Esophagus squamous epithelium (tissue), 5 donors: ENCODE data around the gene TMCC2. TPM values are rescaled to one million over a fixed set of nuclear protein-coding genes. Genes with fewer than 3 reads are reported as not detected.

Experiments used
- DNase-seq: peaks from one replicate; lab custom pipeline; 2025; lab: John Stamatoyannopoulos, UW
- H3K27ac ChIP-seq, 4 donors: fragments of 200-600 bp; sonication (generic); one replicate each; pipeline ENCODE4 v1.5.1; 2016 to 2019; ENCODE audit warnings: mild to moderate bottlenecking in 1 of 4
- H3K27me3 ChIP-seq, 4 donors: fragments of 200-600 bp; sonication (generic); 1 replicate in 3 of 4; 2 replicates in 1 of 4; pipeline versions ENCODE4 v1.5.1 to v1.6.0; 2017 to 2021; ENCODE audit warnings: antibody characterized with exemption in 1 of 4
- H3K36me3 ChIP-seq, 3 donors: fragments of 200-600 bp; sonication (generic); one replicate each; pipeline ENCODE4 v1.5.1; 2016 to 2019
- H3K4me1 ChIP-seq, 3 donors: fragments of 200-600 bp; sonication (generic); one replicate each; pipeline ENCODE4 v1.5.1; 2017 to 2019
- H3K4me3 ChIP-seq, 4 donors: fragments of 200-600 bp; sonication (generic); 1 replicate in 3 of 4; 2 replicates in 1 of 4; pipeline ENCODE4 v1.5.1; 2016 to 2019; ENCODE audit warnings: mild to moderate bottlenecking in 2 of 4, moderate library complexity in 1 of 4
- H3K9me3 ChIP-seq, 3 donors: fragments of 200-600 bp; sonication (generic); one replicate each; pipeline ENCODE4 v1.5.1; 2016 to 2019
- CTCF ChIP-seq, 6 experiments: fragments of 450-650 bp in 4 of 6; fragments of 200-600 bp in 2 of 6; sonication (generic) in 2 of 6; IDR thresholded peaks; one replicate each; pipeline ENCODE4 v1.5.1; 2016 to 2019; ENCODE audit warnings: antibody characterized with exemption in 6 of 6, mild to moderate bottlenecking in 4 of 6, moderate library complexity in 4 of 6
- POLR2A ChIP-seq, 4 donors: fragments of 450-650 bp; IDR thresholded peaks; one replicate each; pipeline ENCODE4 v1.6.1; 2017; ENCODE audit warnings: antibody characterized with exemption in 4 of 4, mild to moderate bottlenecking in 4 of 4, moderate library complexity in 3 of 4
- WGBS, 2 donors: methylation state at CpG; one replicate each; pipeline ENCODE4 v1.1.5; 2018; 5-methylcytosine and 5-hydroxymethylcytosine counted together
- intact Hi-C: fragments of 100-400 bp; cut with DNase I; formaldehyde crosslinking; loops from one replicate; pipeline ENCODE4 v1.15.0; 2022
- total RNA-seq, 4 donors: library from RNA; depleted of rRNA; stranded (reverse); fragments of >200 nt; gene quantifications; one replicate each; pipeline ENCODE4 v1.1.0, GENCODE V29; 2016
- donor health status: DM: yes; HTN: yes; CAD: no.

The TMCC2 gene
- total RNA-seq, 4 donors from 2014 or later, result 0.76 to 1.9 (median 0.91) TPM

DNA sequence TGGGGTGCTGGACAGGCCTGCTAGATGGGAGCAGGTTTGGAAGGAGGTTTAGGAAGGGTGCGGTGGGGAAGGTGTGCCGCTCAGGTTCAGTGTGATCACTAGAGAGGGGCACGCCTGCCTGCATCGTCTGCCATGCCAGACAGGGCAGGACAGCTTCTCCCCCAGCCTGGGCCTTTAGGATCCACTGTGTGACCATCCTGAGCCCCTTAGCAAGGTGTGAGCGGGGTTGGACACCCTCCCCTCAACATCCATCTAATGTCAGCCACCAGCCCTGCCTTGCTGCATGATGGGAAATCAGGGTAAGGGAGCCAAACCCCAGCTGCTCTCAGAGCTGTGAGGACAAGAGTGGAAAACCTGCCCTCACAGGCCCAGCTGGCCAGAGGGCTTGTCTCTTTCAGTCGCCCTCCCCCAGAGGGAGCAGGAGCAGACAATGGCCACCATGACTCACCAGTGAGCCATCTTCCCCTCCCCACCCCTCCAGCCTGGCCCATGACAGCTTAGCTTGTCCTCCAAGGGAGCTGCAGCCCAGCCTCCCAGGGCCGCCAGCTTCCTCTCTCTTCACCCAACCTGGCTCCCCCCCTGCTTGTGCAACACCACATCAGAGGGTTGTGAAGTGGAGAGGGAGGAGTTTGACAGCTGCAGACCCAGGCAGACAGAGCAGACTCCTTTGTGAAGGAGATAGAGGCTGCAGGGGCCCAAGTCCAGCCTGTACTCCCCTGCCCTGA is 56.8 kb downstream of the TMCC2 start:
- WGBS, 2 donors, result 27 to 67% methylated on average over 3 to 5 of the region's 7 CpGs
- no peaks in the 10 kb centered on the region for H3K9me3 ChIP-seq
- H3K27me3 ChIP-seq, result no peaks in the 10 kb centered on the region
- no peaks in the 10 kb centered on the region for H3K36me3 ChIP-seq
- no peak for TF ChIP-seq CTCF (IDR thresholded peaks at IDR 0.05)
- peak in 1 of 4 donors; percentile 65 for TF ChIP-seq POLR2A (IDR thresholded peaks at IDR 0.05)
- H3K4me1 ChIP-seq, result peaks cover 43 to 89% (median 47%) of the 10 kb centered on the region in 3 donors
- H3K27ac ChIP-seq, result peak overlapping the region; percentile 85 to 91 (median 88)
- intact Hi-C loops, result no loop called here
- no peak overlapping the region for H3K4me3 ChIP-seq
- peak; percentile 92 for DNase-seq

DNA sequence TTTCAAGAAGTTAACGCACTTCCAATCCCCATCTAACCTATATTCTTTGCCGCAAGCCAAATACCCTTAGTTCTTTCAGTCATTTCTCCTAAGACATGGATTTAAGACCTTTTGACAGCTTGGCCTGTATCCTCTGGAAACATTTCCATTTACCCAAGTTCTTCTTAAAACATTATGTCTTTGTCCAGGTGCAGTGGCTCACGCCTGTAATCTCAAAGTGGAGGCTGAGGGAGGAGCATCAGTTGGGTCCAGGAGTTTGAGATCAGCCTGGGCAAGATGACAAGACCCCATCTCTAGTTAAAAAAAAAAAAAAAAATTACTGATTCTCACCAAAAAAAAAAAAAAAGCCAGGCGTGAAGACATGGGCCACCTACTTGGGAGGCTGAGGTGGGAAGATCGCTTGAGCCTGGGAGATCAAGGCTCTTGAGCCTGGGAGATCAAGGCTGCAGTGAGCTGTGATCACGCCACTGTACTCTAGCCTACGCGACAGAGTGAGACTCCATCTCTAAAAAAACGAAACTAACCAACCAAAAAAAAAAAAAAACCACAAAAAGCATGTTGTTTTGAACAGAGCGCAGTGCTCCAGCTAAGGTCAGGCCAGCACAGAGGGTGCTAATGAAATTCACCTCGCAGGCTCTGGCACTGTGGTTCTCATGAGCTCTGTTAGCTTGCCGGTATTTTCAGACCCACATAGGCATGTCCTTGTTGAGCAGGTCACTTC is 57.8 kb downstream of the TMCC2 start:
- Histone ChIP-seq H3K27me3 (no peaks in the 10 kb centered on the region), H3K27ac (peak overlapping the region; percentile 85 to 91 (median 88)), H3K4me3 (no peak overlapping the region), H3K4me1 (peaks cover 43 to 80% (median 47%) of the 10 kb centered on the region in 3 donors), H3K36me3 (no peaks in the 10 kb centered on the region), H3K9me3 (no peaks in the 10 kb centered on the region)
- TF ChIP-seq POLR2A (IDR thresholded peaks at IDR 0.05), result peak in 1 of 4 donors; percentile 13
- no peak for TF ChIP-seq CTCF (IDR thresholded peaks at IDR 0.05)
- 28 to 34% methylated on average over 11 to 12 of the region's 12 CpGs for WGBS, 2 donors
- intact Hi-C loops, result no loop called here
- no peak for DNase-seq

DNA sequence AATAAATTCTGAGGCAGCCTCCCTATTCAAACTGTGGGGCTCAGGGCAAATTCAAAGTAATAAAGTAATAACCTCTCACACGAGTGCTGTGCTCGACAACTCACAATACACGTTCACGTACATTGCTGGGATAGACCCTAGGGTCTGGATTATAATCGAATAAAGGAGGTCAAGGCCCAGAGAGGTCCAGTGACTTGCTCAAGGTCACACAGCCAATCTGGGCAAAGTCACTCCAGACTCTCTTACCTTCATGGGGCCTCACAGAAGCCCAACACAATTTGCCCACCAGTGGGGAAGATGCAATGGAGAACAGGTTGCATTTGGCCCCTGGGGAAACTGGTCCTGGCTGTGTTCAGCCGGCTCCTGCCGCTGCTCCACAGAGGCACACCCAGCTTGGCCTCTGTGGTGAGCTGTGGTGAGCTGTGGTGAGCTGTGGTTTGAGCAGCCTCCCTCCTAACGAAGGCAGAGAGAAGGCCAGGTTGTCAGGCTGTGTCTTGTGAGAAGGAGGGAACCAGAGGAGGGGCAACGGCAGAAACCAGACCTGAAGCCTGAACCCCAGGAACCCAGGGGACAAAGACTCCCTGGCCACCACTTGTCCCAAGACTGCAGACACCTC is 58.7 kb downstream of the TMCC2 start:
- DNase-seq, result no peak
- TF ChIP-seq CTCF (IDR thresholded peaks at IDR 0.05), result no peak
- TF ChIP-seq POLR2A (IDR thresholded peaks at IDR 0.05), result no peak
- Histone ChIP-seq H3K36me3 (no peaks in the 10 kb centered on the region), H3K27ac (peak overlapping the region; percentile 69 to 91 (median 85)), H3K9me3 (no peaks in the 10 kb centered on the region), H3K27me3 (no peaks in the 10 kb centered on the region), H3K4me3 (no peak overlapping the region), H3K4me1 (peaks cover 43 to 76% (median 47%) of the 10 kb centered on the region in 3 donors)
- intact Hi-C loops, result no loop called here
- WGBS, 2 donors, result 76 to 93% methylated on average over 5 to 6 of the region's 9 CpGs

- WGBS, 2 donors, result 75 to 100% methylated on average over 2 of the region's 3 CpGs
- Histone ChIP-seq H3K27me3 (no peaks in the 10 kb centered on the region), H3K9me3 (no peaks in the 10 kb centered on the region), H3K4me1 (peaks cover 43 to 72% (median 47%) of the 10 kb centered on the region in 3 donors), H3K4me3 (no peak overlapping the region), H3K27ac (peak overlapping the region in 3 of 4 donors; percentile 69 to 91 (median 85)), H3K36me3 (no peaks in the 10 kb centered on the region)
- intact Hi-C loops, result no loop called here
- no peak for DNase-seq
- TF ChIP-seq POLR2A (IDR thresholded peaks at IDR 0.05), result no peak
- TF ChIP-seq CTCF (IDR thresholded peaks at IDR 0.05), result no peak
Measured at GRCh38 chr1:205287076-205287475, 59.3 kb downstream of the TMCC2 start.
